Endothelial cell of umbilical vein (primary cell): ENCODE measurements around the gene TRIM14. TPM values are rescaled to one million over a fixed set of nuclear protein-coding genes. Genes with fewer than 3 reads are reported as not detected.

Experiments used
- BruUV-seq: library from RNA; stranded (reverse); fragments of 400-500 nt; replicated peaks from 2 replicates; lab custom pipeline; 2021; lab: Mats Ljungman, UMichigan
- CTCF ChIA-PET: fragments of 300-600, 350-600 bp; sonication (Branson Sonifier 250); formaldehyde crosslinking; loops from one replicate; lab custom pipeline; 2021; ENCODE audit warnings: antibody characterized with exemption, inconsistent platforms; lab: Charles Lee
- POLR2A ChIA-PET: fragments of 300-600, 350-600 bp; sonication (Branson Sonifier 250); formaldehyde crosslinking; loops from one replicate; lab custom pipeline; 2021; ENCODE audit warnings: antibody characterized with exemption, inconsistent platforms; lab: Charles Lee
- DNase-seq: peaks from one replicate; pipeline ENCODE4 v3.0.0-alpha.2; 2011; ENCODE audit warnings: low read depth, low spot score
- FAIRE-seq: peaks from 2 replicates; lab custom pipeline; 2011; peaks lifted over from hg19 to GRCh38; lab: Jason Lieb, UNC
- H2AFZ ChIP-seq: 2 replicates; pipeline ENCODE4 v1.6.0; 2012; ENCODE audit warnings: low read depth, low read length, control low read depth, inconsistent platforms
- H3K27ac ChIP-seq: 2 replicates; pipeline ENCODE4 v1.5.1; 2011; ENCODE audit warnings: low read depth, mild to moderate bottlenecking, control low read depth, low read length, moderate library complexity; ENCODE audit not compliant: insufficient read depth
- H3K27me3 ChIP-seq, 2 experiments: 2 replicates each; pipeline versions ENCODE4 v1.6.0 to v1.6.1; 2011; ENCODE audit warnings: low read length in 2 of 2, mixed read lengths in 1 of 2; ENCODE audit not compliant: control insufficient read depth in 2 of 2, insufficient read depth in 2 of 2
- H3K36me3 ChIP-seq, 2 experiments: 2 replicates in 1 of 2; 3 replicates in 1 of 2; pipeline ENCODE4 v1.5.1; 2011; ENCODE audit warnings: low read length in 2 of 2, mild to moderate bottlenecking in 1 of 2, moderate library complexity in 1 of 2; ENCODE audit not compliant: control insufficient read depth in 2 of 2, insufficient read depth in 2 of 2; ENCODE audit errors: extremely low read depth in 1 of 2
- H3K4me1 ChIP-seq: 3 replicates; pipeline ENCODE4 v1.5.1; 2011; ENCODE audit warnings: mild to moderate bottlenecking, low read length; ENCODE audit not compliant: control insufficient read depth, insufficient read depth; ENCODE audit errors: extremely low read depth
- H3K4me2 ChIP-seq: 2 replicates; pipeline ENCODE4 v1.6.1; 2011; ENCODE audit warnings: low read length, control low read depth, mixed read lengths; ENCODE audit not compliant: insufficient read depth
- H3K4me3 ChIP-seq, 3 experiments: fragments of 200-600 bp in 1 of 3; sonication (generic), shearing (Covaris generic) in 1 of 3; replicated peaks in 1 of 3; 2 replicates each; pipeline ENCODE4 v1.5.1; 2011 to 2016; ENCODE audit warnings: control low read depth in 3 of 3, low read length in 3 of 3, mild to moderate bottlenecking in 2 of 3, inconsistent platforms in 1 of 3, low read depth in 1 of 3, moderate library complexity in 1 of 3; ENCODE audit not compliant: insufficient read depth in 1 of 3
- H3K79me2 ChIP-seq: 2 replicates; pipeline ENCODE4 v1.6.0; 2012; ENCODE audit warnings: low read length, inconsistent platforms; ENCODE audit not compliant: control insufficient read depth, insufficient read depth
- H3K9ac ChIP-seq: replicated peaks from 2 replicates; pipeline ENCODE3; 2011; ENCODE audit warnings: low read length, control low read depth; ENCODE audit not compliant: insufficient read depth; ENCODE audit errors: extremely low read depth
- H3K9me1 ChIP-seq: replicated peaks from 3 replicates; pipeline ENCODE4 v1.6.0; 2011; ENCODE audit warnings: mild to moderate bottlenecking, low read length; ENCODE audit not compliant: control insufficient read depth, insufficient read depth; ENCODE audit errors: extremely low read depth
- H3K9me3 ChIP-seq: replicated peaks from 2 replicates; pipeline ENCODE4 v1.5.1; 2012; ENCODE audit warnings: low read length, inconsistent platforms; ENCODE audit not compliant: control insufficient read depth, insufficient read depth
- H4K20me1 ChIP-seq: replicated peaks from 2 replicates; pipeline ENCODE3; 2011; ENCODE audit warnings: mild to moderate bottlenecking, low read length; ENCODE audit not compliant: control insufficient read depth, insufficient read depth; ENCODE audit errors: extremely low read depth
- FOS ChIP-seq: IDR thresholded peaks from 2 replicates; pipeline ENCODE4 v1.6.1; 2011; ENCODE audit warnings: mild to moderate bottlenecking, low read length, moderate library complexity, borderline replicate concordance; ENCODE audit not compliant: insufficient read depth
- GATA2 ChIP-seq: IDR thresholded peaks from 2 replicates; pipeline ENCODE4 v1.7.0; 2011; ENCODE audit warnings: low read depth, mild to moderate bottlenecking, moderate library complexity, mixed read lengths, low read length; ENCODE audit not compliant: insufficient read length, insufficient read depth
- MYC ChIP-seq: IDR thresholded peaks from one replicate; pipeline ENCODE4 v1.6.1; 2011; ENCODE audit warnings: mild to moderate bottlenecking, low read depth, low read length
- POLR2A ChIP-seq: IDR thresholded peaks from 2 replicates; pipeline ENCODE4 v1.6.1; 2012; ENCODE audit warnings: low read depth, mild to moderate bottlenecking, control low read depth, low read length
- dilution Hi-C: fragments of 300-500 bp; cut with MboI; formaldehyde crosslinking; loops from one replicate; pipeline ENCODE4 v1.15.0; 2019; ENCODE audit warnings: low sequenced_read_pairs; ENCODE audit not compliant: extremely low pct_ligation_motif_present
- intact Hi-C: fragments of 100-400 bp; cut with micrococcal nuclease; formaldehyde crosslinking; loops from one replicate; pipeline ENCODE4 v1.10.0; 2022
- polyA plus RNA-seq, 4 experiments: library from polyadenylated mRNA; depleted of rRNA in 3 of 4; stranded (reverse) in 3 of 4; unstranded in 1 of 4; fragments of >200 nt; gene quantifications; 2 replicates each; pipeline versions ENCODE4 v1.2.1 to v1.2.3, GENCODE V29; 2011 to 2012; ENCODE audit warnings: missing spikeins in 1 of 4
- total RNA-seq: library from RNA; stranded (reverse); gene quantifications from 2 replicates; pipeline ENCODE4 v1.2.3, GENCODE V29; 2021
- TF ChIP-seq, protein P1 (sequence below), 2 donors: IDR thresholded peaks; 1 replicate in 1 of 2; 2 replicates in 1 of 2; pipeline ENCODE4 v1.5.1; 2011; ENCODE audit warnings: low read length in 2 of 2, mild to moderate bottlenecking in 2 of 2, moderate library complexity in 2 of 2, control low read depth in 1 of 2, inconsistent platforms in 1 of 2, low read depth in 1 of 2; ENCODE audit not compliant: insufficient read depth in 1 of 2; ENCODE audit errors: extremely low read depth in 1 of 2

The TRIM14 gene
- total and polyA plus RNA-seq, 2 donors (not counting 3 experiments of a cell fraction or from before 2014, with no cell fraction given): 4.8 to 10.7 TPM

DNA sequence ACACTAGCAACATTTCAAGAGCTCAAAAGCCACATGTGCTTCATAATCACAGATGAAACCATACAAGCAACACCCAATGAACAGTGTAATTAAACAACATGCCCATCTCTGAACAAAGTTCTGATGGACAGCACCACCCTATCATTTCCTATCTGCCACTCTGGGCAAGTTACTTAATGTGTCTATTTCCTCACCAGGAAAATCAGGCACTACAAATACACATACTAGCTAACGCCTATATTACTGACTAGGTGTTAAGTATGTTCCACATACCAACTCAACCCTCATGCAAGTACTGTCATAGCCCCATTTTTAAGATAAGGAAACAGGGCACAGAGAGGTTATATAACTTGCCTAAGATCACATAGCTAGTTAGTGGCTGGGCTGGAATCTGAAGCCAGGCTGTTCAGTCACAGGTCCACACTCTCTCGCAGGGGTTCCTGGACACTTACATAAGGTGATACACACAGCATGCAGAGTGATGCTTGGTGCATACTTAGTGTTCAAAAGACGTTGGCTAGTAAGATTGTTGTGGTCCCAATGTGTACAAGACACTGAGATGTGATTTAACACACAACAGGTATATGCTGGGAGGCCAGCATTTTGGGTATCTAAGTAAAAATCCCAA is 49.2 kb upstream of the TRIM14 start:
- no peaks in the 10 kb centered on the region for H3K36me3 ChIP-seq
- intact Hi-C loops: no loop called here
- no peaks in the 10 kb centered on the region for H3K27me3 ChIP-seq
- no peaks in the 10 kb centered on the region for H3K4me1 ChIP-seq
- BruUV-seq: no TSS peak
- dilution Hi-C loops: no loop called here
- no peak overlapping the region for H3K9ac ChIP-seq
- no peak overlapping the region for H3K4me2 ChIP-seq
- DNase-seq (no peak), FAIRE-seq (no peak)
- H3K27ac ChIP-seq: no peak overlapping the region
- TF ChIP-seq POLR2A (no peak), FOS (no peak)
- TF ChIP-seq, protein P1, sequence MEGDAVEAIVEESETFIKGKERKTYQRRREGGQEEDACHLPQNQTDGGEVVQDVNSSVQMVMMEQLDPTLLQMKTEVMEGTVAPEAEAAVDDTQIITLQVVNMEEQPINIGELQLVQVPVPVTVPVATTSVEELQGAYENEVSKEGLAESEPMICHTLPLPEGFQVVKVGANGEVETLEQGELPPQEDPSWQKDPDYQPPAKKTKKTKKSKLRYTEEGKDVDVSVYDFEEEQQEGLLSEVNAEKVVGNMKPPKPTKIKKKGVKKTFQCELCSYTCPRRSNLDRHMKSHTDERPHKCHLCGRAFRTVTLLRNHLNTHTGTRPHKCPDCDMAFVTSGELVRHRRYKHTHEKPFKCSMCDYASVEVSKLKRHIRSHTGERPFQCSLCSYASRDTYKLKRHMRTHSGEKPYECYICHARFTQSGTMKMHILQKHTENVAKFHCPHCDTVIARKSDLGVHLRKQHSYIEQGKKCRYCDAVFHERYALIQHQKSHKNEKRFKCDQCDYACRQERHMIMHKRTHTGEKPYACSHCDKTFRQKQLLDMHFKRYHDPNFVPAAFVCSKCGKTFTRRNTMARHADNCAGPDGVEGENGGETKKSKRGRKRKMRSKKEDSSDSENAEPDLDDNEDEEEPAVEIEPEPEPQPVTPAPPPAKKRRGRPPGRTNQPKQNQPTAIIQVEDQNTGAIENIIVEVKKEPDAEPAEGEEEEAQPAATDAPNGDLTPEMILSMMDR (IDR thresholded peaks at IDR 0.05; ENCODE audit: extremely low read depth in 1 of 2, insufficient read depth in 1 of 2, low read depth in 1 of 2, low read length in 2 of 2): no peak
- H3K9me3 ChIP-seq: no peaks in the 10 kb centered on the region
- no peak overlapping the region for H2AFZ ChIP-seq
- H3K79me2 ChIP-seq: no peaks in the 10 kb centered on the region
- H3K9me1 ChIP-seq: no peaks in the 10 kb centered on the region
- H3K4me3 ChIP-seq: no peak overlapping the region
- H4K20me1 ChIP-seq: no peaks in the 10 kb centered on the region
- ChIA-PET CTCF (interaction anchor here (0.6 to 1.3 kb wide), 2 partner anchors 21 to 28 kb away, joined by 3 read pairs; no protein-coding TSS in a partner anchor), POLR2A (no interaction called here)

DNA sequence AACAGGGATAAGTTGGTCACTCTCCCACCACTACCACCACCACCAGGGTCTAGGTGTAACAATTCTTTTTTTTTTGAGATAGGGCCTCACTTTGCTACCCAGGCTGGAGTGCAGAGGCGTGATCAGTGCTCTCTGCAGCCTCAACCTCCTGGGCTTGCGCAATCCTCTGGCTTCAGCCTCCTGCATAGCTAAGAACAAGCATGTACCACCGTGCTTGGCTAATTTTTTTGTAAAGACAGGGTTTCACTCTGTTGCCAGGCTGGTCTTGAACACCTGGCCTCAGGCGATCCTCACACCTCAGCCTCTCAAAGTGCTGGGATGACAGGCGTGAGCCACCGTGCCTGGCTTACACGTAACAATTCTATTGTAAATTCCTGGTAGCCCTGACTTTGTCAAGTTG is 45.9 kb upstream of the TRIM14 start:
- no peaks in the 10 kb centered on the region for H3K36me3 ChIP-seq
- no TSS peak for BruUV-seq
- FAIRE-seq (no peak), DNase-seq (no peak)
- CTCF ChIA-PET: interaction anchor here (1.4 kb wide), 1 partner anchor 16 kb away, joined by 3 read pairs; no protein-coding TSS in a partner anchor
- no peaks in the 10 kb centered on the region for H4K20me1 ChIP-seq
- H3K4me2 ChIP-seq: no peak overlapping the region
- dilution Hi-C loops (no loop called here), intact Hi-C loops (no loop called here)
- H2AFZ ChIP-seq: no peak overlapping the region
- H3K9me3 ChIP-seq: no peaks in the 10 kb centered on the region
- no peak overlapping the region for H3K27ac ChIP-seq
- H3K4me3 ChIP-seq: no peak overlapping the region
- no peaks in the 10 kb centered on the region for H3K9me1 ChIP-seq
- POLR2A ChIA-PET: no interaction called here
- no peaks in the 10 kb centered on the region for H3K4me1 ChIP-seq
- no peak overlapping the region for H3K9ac ChIP-seq
- TF ChIP-seq MYC (no peak), GATA2 (no peak)
- TF ChIP-seq, protein P1 (IDR thresholded peaks at IDR 0.05; ENCODE audit: extremely low read depth in 1 of 2, insufficient read depth in 1 of 2, low read depth in 1 of 2, low read length in 2 of 2): no peak
- H3K27me3 ChIP-seq: no peaks in the 10 kb centered on the region
- H3K79me2 ChIP-seq: no peaks in the 10 kb centered on the region
